Measurements from ENCODE around the gene WNT3A. TPM values are rescaled to one million over a fixed set of nuclear protein-coding genes. Genes with fewer than 3 reads are reported as not detected.

WNT3A gene
- total and polyA plus RNA-seq, 5 donors from 2014 or later, result not detected

GRCh38 chr1:228105996-228106799, 99.4 kb downstream of the WNT3A start:
- no peak for ATAC-seq (ENCODE audit: low read depth in 2 of 2)
- Histone ChIP-seq H3K4me3 (ENCODE audit: low read depth, low read length) (no peak overlapping the region), H3K4me1 (ENCODE audit: control insufficient read depth, insufficient read depth, low read length, poor library complexity, severe bottlenecking) (peaks cover 39% of the 10 kb centered on the region), H3K27ac (ENCODE audit: insufficient read depth, low read length, poor library complexity, severe bottlenecking) (no peak overlapping the region), H3K9me3 (ENCODE audit: control insufficient read depth in 2 of 2, low read length in 2 of 2) (no peaks in the 10 kb centered on the region), H3K27me3 (ENCODE audit: control insufficient read depth, insufficient read depth, low read length) (no peaks in the 10 kb centered on the region), H3K36me3 (ENCODE audit: control insufficient read depth, insufficient read depth, low read length) (peaks cover 14% of the 10 kb centered on the region)
- Mint-ChIP-seq H3K9me3 (peaks cover 0 to 1% (median 0%) of the 10 kb centered on the region in 7 donors), H3K36me3 (peaks cover 11% of the 10 kb centered on the region), H3K27ac (peak overlapping the region in 1 of 3 donors; percentile 42), H3K4me1 (peaks cover 0 to 64% (median 18%) of the 10 kb centered on the region in 4 donors), H3K27me3 (no peaks in the 10 kb centered on the region), H3K4me3 (peak overlapping the region; percentile 17 to 94 (median 68))
- DNase-seq, result no peak

GRCh38 chr1:228106800-228107054, 99.9 kb downstream of the WNT3A start:
- Histone ChIP-seq H3K9me3 (ENCODE audit: control insufficient read depth in 2 of 2, low read length in 2 of 2) (no peaks in the 10 kb centered on the region), H3K27ac (ENCODE audit: insufficient read depth, low read length, poor library complexity, severe bottlenecking) (no peak overlapping the region), H3K36me3 (ENCODE audit: control insufficient read depth, insufficient read depth, low read length) (peaks cover 14% of the 10 kb centered on the region), H3K27me3 (ENCODE audit: control insufficient read depth, insufficient read depth, low read length) (no peaks in the 10 kb centered on the region), H3K4me1 (ENCODE audit: control insufficient read depth, insufficient read depth, low read length, poor library complexity, severe bottlenecking) (peaks cover 34% of the 10 kb centered on the region), H3K4me3 (ENCODE audit: low read depth, low read length) (no peak overlapping the region)
- no peak for ATAC-seq (ENCODE audit: low read depth in 2 of 2)
- H3K4me3 Mint-ChIP-seq, result peak overlapping the region; percentile 17 to 79 (median 63)
- DNase-seq, result no peak
- H3K27me3 Mint-ChIP-seq, result no peaks in the 10 kb centered on the region
- peaks cover 0 to 59% (median 16%) of the 10 kb centered on the region in 4 donors for H3K4me1 Mint-ChIP-seq
- H3K27ac Mint-ChIP-seq, result no peak overlapping the region
- H3K36me3 Mint-ChIP-seq, result peaks cover 8% of the 10 kb centered on the region
- peaks cover 0 to 1% (median 0%) of the 10 kb centered on the region in 7 donors for H3K9me3 Mint-ChIP-seq

- H3K27ac Mint-ChIP-seq, result peak overlapping the region in 2 of 3 donors; percentile 58 to 97
- H3K27me3 Mint-ChIP-seq, result no peaks in the 10 kb centered on the region
- H3K4me3 Mint-ChIP-seq, result peak overlapping the region; percentile 92 to 94 (median 92)
- Histone ChIP-seq H3K27me3 (ENCODE audit: control insufficient read depth, insufficient read depth, low read length) (no peaks in the 10 kb centered on the region), H3K36me3 (ENCODE audit: control insufficient read depth, insufficient read depth, low read length) (peaks cover 14% of the 10 kb centered on the region), H3K4me3 (ENCODE audit: low read depth, low read length) (no peak overlapping the region), H3K9me3 (ENCODE audit: control insufficient read depth in 2 of 2, low read length in 2 of 2) (no peaks in the 10 kb centered on the region), H3K27ac (ENCODE audit: insufficient read depth, low read length, poor library complexity, severe bottlenecking) (no peak overlapping the region), H3K4me1 (ENCODE audit: control insufficient read depth, insufficient read depth, low read length, poor library complexity, severe bottlenecking) (peaks cover 29% of the 10 kb centered on the region)
- ATAC-seq (ENCODE audit: low read depth in 2 of 2) (no peak), DNase-seq (no peak)
- H3K36me3 Mint-ChIP-seq, result peaks cover 8% of the 10 kb centered on the region
- peaks cover 0 to 1% (median 0%) of the 10 kb centered on the region in 7 donors for H3K9me3 Mint-ChIP-seq
- H3K4me1 Mint-ChIP-seq, result peaks cover 0 to 57% (median 16%) of the 10 kb centered on the region in 4 donors
These were observed 100.8 kb downstream of the WNT3A start for GRCh38 chr1:228107636-228108035.

GRCh38 chr1:228108055-228108690, 101.4 kb downstream of the WNT3A start:
- Histone ChIP-seq H3K4me1 (ENCODE audit: control insufficient read depth, insufficient read depth, low read length, poor library complexity, severe bottlenecking) (peaks cover 29% of the 10 kb centered on the region), H3K27ac (ENCODE audit: insufficient read depth, low read length, poor library complexity, severe bottlenecking) (peak overlapping the region; percentile 84), H3K36me3 (ENCODE audit: control insufficient read depth, insufficient read depth, low read length) (peaks cover 14% of the 10 kb centered on the region), H3K9me3 (ENCODE audit: control insufficient read depth in 2 of 2, low read length in 2 of 2) (no peaks in the 10 kb centered on the region), H3K4me3 (ENCODE audit: low read depth, low read length) (peak overlapping the region; percentile 79), H3K27me3 (ENCODE audit: control insufficient read depth, insufficient read depth, low read length) (no peaks in the 10 kb centered on the region)
- ATAC-seq (ENCODE audit: low read depth in 2 of 2) (no peak), DNase-seq (no peak)
- peak overlapping the region; percentile 92 to 94 (median 92) for H3K4me3 Mint-ChIP-seq
- peaks cover 8% of the 10 kb centered on the region for H3K36me3 Mint-ChIP-seq
- no peaks in the 10 kb centered on the region for H3K27me3 Mint-ChIP-seq
- H3K27ac Mint-ChIP-seq, result peak overlapping the region in 2 of 3 donors; percentile 92 to 97
- H3K9me3 Mint-ChIP-seq, result peaks cover 0 to 1% (median 0%) of the 10 kb centered on the region in 7 donors
- H3K4me1 Mint-ChIP-seq, result peaks cover 0 to 55% (median 15%) of the 10 kb centered on the region in 4 donors

GRCh38 chr1:228108742-228109072, 101.9 kb downstream of the WNT3A start:
- Mint-ChIP-seq H3K4me3 (peak overlapping the region; percentile 92 to 94 (median 92)), H3K4me1 (peaks cover 0 to 49% (median 13%) of the 10 kb centered on the region in 4 donors), H3K27ac (peak overlapping the region; percentile 92 to 97 (median 93)), H3K9me3 (peaks cover 0 to 1% (median 0%) of the 10 kb centered on the region in 7 donors), H3K36me3 (peaks cover 8% of the 10 kb centered on the region), H3K27me3 (no peaks in the 10 kb centered on the region)
- H3K4me3 ChIP-seq (ENCODE audit: low read depth, low read length), result peak overlapping the region; percentile 79
- H3K27me3 ChIP-seq (ENCODE audit: control insufficient read depth, insufficient read depth, low read length), result no peaks in the 10 kb centered on the region
- peak overlapping the region; percentile 84 for H3K27ac ChIP-seq (ENCODE audit: insufficient read depth, low read length, poor library complexity, severe bottlenecking)
- peaks cover 25% of the 10 kb centered on the region for H3K4me1 ChIP-seq (ENCODE audit: control insufficient read depth, insufficient read depth, low read length, poor library complexity, severe bottlenecking)
- no peak for ATAC-seq (ENCODE audit: low read depth in 2 of 2)
- peaks cover 14% of the 10 kb centered on the region for H3K36me3 ChIP-seq (ENCODE audit: control insufficient read depth, insufficient read depth, low read length)
- no peak for DNase-seq
- no peaks in the 10 kb centered on the region for H3K9me3 ChIP-seq (ENCODE audit: control insufficient read depth in 2 of 2, low read length in 2 of 2)

- H3K36me3 ChIP-seq (ENCODE audit: control insufficient read depth, insufficient read depth, low read length), result peaks cover 14% of the 10 kb centered on the region
- peak within 1 kb of the TSS; percentile 79 for H3K4me3 ChIP-seq (ENCODE audit: low read depth, low read length)
- Mint-ChIP-seq H3K4me1 (peaks cover 0 to 43% (median 13%) of the 10 kb centered on the region in 4 donors), H3K9me3 (peaks cover 0 to 1% (median 0%) of the 10 kb centered on the region in 7 donors), H3K36me3 (peaks cover 8% of the 10 kb centered on the region), H3K27ac (peak within 1 kb of the TSS; percentile 92 to 97 (median 93)), H3K4me3 (peak within 1 kb of the TSS; percentile 92 to 94 (median 92)), H3K27me3 (no peaks in the 10 kb centered on the region)
- H3K4me1 ChIP-seq (ENCODE audit: control insufficient read depth, insufficient read depth, low read length, poor library complexity, severe bottlenecking), result peaks cover 20% of the 10 kb centered on the region
- ATAC-seq (ENCODE audit: low read depth in 2 of 2), result peak; percentile 95
- DNase-seq, result peak; percentile 97 to 98 (median 98)
- peak within 1 kb of the TSS; percentile 84 for H3K27ac ChIP-seq (ENCODE audit: insufficient read depth, low read length, poor library complexity, severe bottlenecking)
- no peaks in the 10 kb centered on the region for H3K27me3 ChIP-seq (ENCODE audit: control insufficient read depth, insufficient read depth, low read length)
- H3K9me3 ChIP-seq (ENCODE audit: control insufficient read depth in 2 of 2, low read length in 2 of 2), result no peaks in the 10 kb centered on the region
These were observed 102.5 kb downstream of the WNT3A start, which contains the start of gene MRPL55 for GRCh38 chr1:228109073-228109961. MRPL55 (minus strand) TSS chr1:228109299; CDS start chr1:228108260, 1,039 bp downstream.

- no peak for ATAC-seq (ENCODE audit: low read depth in 2 of 2)
- no peaks in the 10 kb centered on the region for H3K27me3 Mint-ChIP-seq
These were observed 103.2 kb downstream of the WNT3A start for GRCh38 chr1:228109962-228110488.

More at GRCh38 chr1:228109962-228110488, 103.2 kb downstream of the WNT3A start:
- no peaks in the 10 kb centered on the region for H3K27me3 ChIP-seq (ENCODE audit: control insufficient read depth, insufficient read depth, low read length)
- peak overlapping the region; percentile 92 to 94 (median 92) for H3K4me3 Mint-ChIP-seq
- H3K36me3 ChIP-seq (ENCODE audit: control insufficient read depth, insufficient read depth, low read length), result peaks cover 14% of the 10 kb centered on the region
- peak overlapping the region; percentile 84 for H3K27ac ChIP-seq (ENCODE audit: insufficient read depth, low read length, poor library complexity, severe bottlenecking)
- H3K9me3 ChIP-seq (ENCODE audit: control insufficient read depth in 2 of 2, low read length in 2 of 2), result no peaks in the 10 kb centered on the region
- H3K27ac Mint-ChIP-seq, result peak overlapping the region; percentile 92 to 97 (median 93)
- peak overlapping the region; percentile 54 for H3K4me3 ChIP-seq (ENCODE audit: low read depth, low read length)
- no peak for DNase-seq
- H3K4me1 ChIP-seq (ENCODE audit: control insufficient read depth, insufficient read depth, low read length, poor library complexity, severe bottlenecking), result peaks cover 20% of the 10 kb centered on the region
- peaks cover 0 to 1% (median 0%) of the 10 kb centered on the region in 7 donors for H3K9me3 Mint-ChIP-seq
- H3K4me1 Mint-ChIP-seq, result peaks cover 0 to 36% (median 13%) of the 10 kb centered on the region in 4 donors
- H3K36me3 Mint-ChIP-seq, result peaks cover 8% of the 10 kb centered on the region

All from CD4-positive, CD25-positive, alpha-beta regulatory T cell (primary cell).